Fibroblast of lung (primary cell): ENCODE data around the gene NEK8. TPM values are rescaled to one million over a fixed set of nuclear protein-coding genes. Genes with fewer than 3 reads are reported as not detected.

ENCODE experiments used
- DNase-seq, 2 donors: peaks; one replicate each; pipeline versions ENCODE4 v3.0.0 to v3.0.0-alpha.2; 2010; ENCODE audit warnings: low read depth in 2 of 2
- H2AFZ ChIP-seq: 2 replicates; pipeline ENCODE4 v1.5.1; 2012; ENCODE audit warnings: low read length, control low read depth, inconsistent platforms
- H3K27ac ChIP-seq: 2 replicates; pipeline ENCODE4 v1.5.1; 2011; ENCODE audit warnings: low read length, control low read depth; ENCODE audit not compliant: insufficient read depth
- H3K27me3 ChIP-seq: 2 replicates; pipeline ENCODE4 v1.5.1; 2011; ENCODE audit warnings: mild to moderate bottlenecking, low read length; ENCODE audit not compliant: control insufficient read depth, insufficient read depth
- H3K36me3 ChIP-seq: 2 replicates; pipeline ENCODE4 v1.5.1; 2011; ENCODE audit warnings: low read length; ENCODE audit not compliant: control insufficient read depth, insufficient read depth
- H3K4me1 ChIP-seq: 2 replicates; pipeline ENCODE4 v1.5.1; 2011; ENCODE audit warnings: low read length; ENCODE audit not compliant: control insufficient read depth, insufficient read depth; ENCODE audit errors: extremely low read depth
- H3K4me2 ChIP-seq: 2 replicates; pipeline ENCODE4 v1.5.1; 2011; ENCODE audit warnings: low read length, control low read depth; ENCODE audit not compliant: insufficient read depth; ENCODE audit errors: extremely low read depth
- H3K4me3 ChIP-seq, 4 experiments: fragments of 200-600 bp in 1 of 4; sonication (generic) in 1 of 4; replicated peaks in 1 of 4; 2 replicates each; pipeline ENCODE4 v1.5.1; 2011 to 2016; ENCODE audit warnings: low read length in 4 of 4, low read depth in 3 of 4, mild to moderate bottlenecking in 3 of 4, control low read depth in 2 of 4, inconsistent platforms in 1 of 4, mixed read lengths in 1 of 4; ENCODE audit not compliant: insufficient read depth in 1 of 4; ENCODE audit errors: control extremely low read depth in 1 of 4
- H3K79me2 ChIP-seq: 2 replicates; pipeline ENCODE4 v1.5.1; 2012; ENCODE audit warnings: mild to moderate bottlenecking, low read length, inconsistent platforms; ENCODE audit not compliant: control insufficient read depth, insufficient read depth
- H3K9ac ChIP-seq: 2 replicates; pipeline ENCODE4 v1.5.1; 2011; ENCODE audit warnings: mild to moderate bottlenecking, low read length, control low read depth; ENCODE audit not compliant: insufficient read depth
- H3K9me3 ChIP-seq: 2 replicates; pipeline ENCODE4 v1.5.1; 2012; ENCODE audit warnings: low read depth, low read length; ENCODE audit not compliant: control insufficient read depth, insufficient read depth
- H4K20me1 ChIP-seq: 2 replicates; pipeline ENCODE4 v1.5.1; 2011; ENCODE audit warnings: low read length; ENCODE audit not compliant: control insufficient read depth, insufficient read depth; ENCODE audit errors: extremely low read depth
- EZH2 ChIP-seq: IDR thresholded peaks from 2 replicates; pipeline ENCODE4 v1.5.1; 2012; ENCODE audit warnings: low read length, control low read depth, mild to moderate bottlenecking; ENCODE audit errors: missing control alignments
- polyA plus RNA-seq, 2 donors: library from polyadenylated mRNA; depleted of rRNA in 1 of 2; stranded (reverse) in 1 of 2; unstranded in 1 of 2; fragments of >200 nt; gene quantifications; 2 replicates each; pipeline ENCODE4 v1.2.1, GENCODE V29; 2011 to 2012; ENCODE audit warnings: missing spikeins in 1 of 2
- total RNA-seq: library from RNA; depleted of rRNA; stranded (reverse); fragments of >200 nt; gene quantifications from 2 replicates; pipeline ENCODE4 v1.2.1, GENCODE V29; 2014
- TF ChIP-seq, protein P1 (sequence below), 2 donors: IDR thresholded peaks in 1 of 2; conservative IDR thresholded peaks in 1 of 2; 1 replicate in 1 of 2; 2 replicates in 1 of 2; pipeline ENCODE4 v1.5.1; 2011 to 2012; ENCODE audit warnings: low read length in 2 of 2, control low read depth in 1 of 2, inconsistent platforms in 1 of 2, low read depth in 1 of 2, mild to moderate bottlenecking in 1 of 2

The NEK8 gene
- total and polyA plus RNA-seq, 2 donors (not counting 1 experiment from before 2014, with no cell fraction given): 2.8 to 3.8 TPM

DNA sequence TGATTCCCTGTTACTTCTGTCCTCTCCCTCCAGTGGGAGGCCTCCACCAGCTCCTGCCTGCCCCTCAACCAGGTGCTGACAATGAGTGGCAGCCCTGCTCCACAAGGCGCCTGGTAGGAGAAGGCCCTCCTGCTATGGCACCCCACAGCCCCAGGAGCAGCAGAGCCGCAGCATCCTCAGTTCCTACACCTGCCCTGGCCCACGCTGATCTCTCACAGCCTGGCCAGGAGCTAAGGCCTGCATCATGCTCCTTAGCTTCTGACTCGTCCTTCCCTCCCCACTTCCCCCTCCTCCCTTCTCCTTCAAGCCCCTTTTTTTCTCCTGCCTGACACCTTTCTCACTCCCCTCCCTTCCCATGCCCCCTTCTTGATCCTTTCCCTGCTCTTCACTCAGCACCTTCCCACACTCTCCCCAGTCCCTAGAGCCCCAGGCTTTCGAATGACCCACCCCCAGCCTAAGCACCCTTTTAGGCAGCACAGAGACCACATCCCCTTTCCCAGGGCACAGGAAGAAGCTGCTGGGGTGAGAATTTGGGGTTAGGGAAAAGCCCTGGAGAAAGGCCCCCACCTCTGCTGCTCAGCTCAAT lies 23.4 kb upstream of the NEK8 start:
- Histone ChIP-seq H3K9me3 (no peaks in the 10 kb centered on the region), H3K4me3 (no peak overlapping the region), H3K4me2 (no peak overlapping the region), H3K36me3 (peaks cover 31% of the 10 kb centered on the region), H3K79me2 (no peaks in the 10 kb centered on the region), H3K27ac (no peak overlapping the region), H4K20me1 (no peaks in the 10 kb centered on the region), H3K27me3 (no peaks in the 10 kb centered on the region), H2AFZ (no peak overlapping the region), H3K4me1 (no peaks in the 10 kb centered on the region), H3K9ac (no peak overlapping the region)
- no peak for DNase-seq
- TF ChIP-seq EZH2: no peak
- TF ChIP-seq, protein P1, sequence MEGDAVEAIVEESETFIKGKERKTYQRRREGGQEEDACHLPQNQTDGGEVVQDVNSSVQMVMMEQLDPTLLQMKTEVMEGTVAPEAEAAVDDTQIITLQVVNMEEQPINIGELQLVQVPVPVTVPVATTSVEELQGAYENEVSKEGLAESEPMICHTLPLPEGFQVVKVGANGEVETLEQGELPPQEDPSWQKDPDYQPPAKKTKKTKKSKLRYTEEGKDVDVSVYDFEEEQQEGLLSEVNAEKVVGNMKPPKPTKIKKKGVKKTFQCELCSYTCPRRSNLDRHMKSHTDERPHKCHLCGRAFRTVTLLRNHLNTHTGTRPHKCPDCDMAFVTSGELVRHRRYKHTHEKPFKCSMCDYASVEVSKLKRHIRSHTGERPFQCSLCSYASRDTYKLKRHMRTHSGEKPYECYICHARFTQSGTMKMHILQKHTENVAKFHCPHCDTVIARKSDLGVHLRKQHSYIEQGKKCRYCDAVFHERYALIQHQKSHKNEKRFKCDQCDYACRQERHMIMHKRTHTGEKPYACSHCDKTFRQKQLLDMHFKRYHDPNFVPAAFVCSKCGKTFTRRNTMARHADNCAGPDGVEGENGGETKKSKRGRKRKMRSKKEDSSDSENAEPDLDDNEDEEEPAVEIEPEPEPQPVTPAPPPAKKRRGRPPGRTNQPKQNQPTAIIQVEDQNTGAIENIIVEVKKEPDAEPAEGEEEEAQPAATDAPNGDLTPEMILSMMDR (conservative IDR thresholded peaks at IDR 0.05 in 1 of 2, IDR thresholded peaks at IDR 0.05 in 1 of 2; ENCODE audit: low read depth in 1 of 2, low read length in 2 of 2): no peak

- H3K9me3 ChIP-seq: no peaks in the 10 kb centered on the region
- TF ChIP-seq EZH2: no peak
- TF ChIP-seq, protein P1 (conservative IDR thresholded peaks at IDR 0.05 in 1 of 2, IDR thresholded peaks at IDR 0.05 in 1 of 2; ENCODE audit: low read depth in 1 of 2, low read length in 2 of 2): no peak
- peaks cover 24% of the 10 kb centered on the region for H3K36me3 ChIP-seq
- no peak overlapping the region for H3K27ac ChIP-seq
- H4K20me1 ChIP-seq: no peaks in the 10 kb centered on the region
- no peak overlapping the region for H2AFZ ChIP-seq
- H3K9ac ChIP-seq: no peak overlapping the region
- H3K4me1 ChIP-seq: no peaks in the 10 kb centered on the region
- H3K27me3 ChIP-seq: no peaks in the 10 kb centered on the region
- DNase-seq: no peak
- H3K4me3 ChIP-seq: no peak overlapping the region
- no peak overlapping the region for H3K4me2 ChIP-seq
- H3K79me2 ChIP-seq: no peaks in the 10 kb centered on the region
Measured at GRCh38 chr17:28705728-28706334, 22.8 kb upstream of the NEK8 start.

GRCh38 chr17:28706471-28707338 lies 21.9 kb upstream of the NEK8 start:
- no peak overlapping the region for H3K4me2 ChIP-seq
- H3K4me1 ChIP-seq: no peaks in the 10 kb centered on the region
- H3K27me3 ChIP-seq: no peaks in the 10 kb centered on the region
- H4K20me1 ChIP-seq: no peaks in the 10 kb centered on the region
- no peak for DNase-seq
- H3K79me2 ChIP-seq: no peaks in the 10 kb centered on the region
- H3K9me3 ChIP-seq: no peaks in the 10 kb centered on the region
- no peak for TF ChIP-seq EZH2
- TF ChIP-seq, protein P1 (conservative IDR thresholded peaks at IDR 0.05 in 1 of 2, IDR thresholded peaks at IDR 0.05 in 1 of 2; ENCODE audit: low read depth in 1 of 2, low read length in 2 of 2): no peak
- no peak overlapping the region for H2AFZ ChIP-seq
- H3K4me3 ChIP-seq: no peak overlapping the region
- H3K36me3 ChIP-seq: peaks cover 17% of the 10 kb centered on the region
- H3K27ac ChIP-seq: no peak overlapping the region
- H3K9ac ChIP-seq: no peak overlapping the region
